Hepatic stellate cell (primary cell): ENCODE data around the gene ZNF594.
"Not testable (repeated sequence)": the region's sequence is repeated elsewhere in the genome, so short reads cannot be mapped to it uniquely, and the experiment has no call there.

Source experiments
- DNase-seq: peaks from one replicate; pipeline ENCODE4 v3.0.0; 2011; ENCODE audit warnings: low spot score

The ZNF594 gene

DNA sequence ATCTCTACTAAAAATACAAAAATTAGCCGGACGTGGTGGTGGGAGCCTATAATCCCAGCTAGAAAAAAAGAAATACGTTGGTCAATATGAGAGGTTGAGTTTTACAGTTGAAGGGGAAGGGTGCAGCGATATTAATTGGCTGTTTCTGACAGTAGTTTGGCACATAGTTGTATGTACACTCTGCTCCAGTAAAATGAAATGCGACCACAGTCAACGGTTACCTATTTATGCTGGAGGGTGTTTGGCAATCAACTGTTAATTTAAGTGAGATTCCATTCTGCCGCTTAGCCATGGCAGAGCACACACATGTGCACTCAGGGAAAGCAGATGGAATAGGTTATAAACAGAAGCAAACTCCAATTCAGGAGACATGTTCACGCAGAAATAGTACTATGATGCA is 9.3 kb upstream of the ZNF594 start:
- no peak for DNase-seq

DNA sequence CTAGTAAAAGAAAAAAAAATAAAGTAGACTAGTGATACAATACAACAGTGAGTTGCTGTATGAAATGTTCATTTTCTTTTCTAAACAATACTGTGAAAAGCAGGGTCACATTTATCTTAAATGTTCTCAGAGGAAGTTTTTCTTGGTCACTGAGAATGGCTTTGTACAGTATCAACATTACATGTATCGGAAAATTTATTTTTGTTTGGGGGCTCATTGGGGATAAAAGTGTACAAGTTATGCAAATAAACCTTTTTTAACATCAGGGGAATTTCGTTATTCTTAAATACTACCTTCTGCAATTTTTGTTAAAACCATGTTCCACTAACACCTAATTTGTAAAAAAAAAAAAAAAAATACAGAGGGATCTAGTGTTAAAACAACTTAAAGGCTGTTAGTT is 8.7 kb upstream of the ZNF594 start:
- DNase-seq, result no peak

DNA sequence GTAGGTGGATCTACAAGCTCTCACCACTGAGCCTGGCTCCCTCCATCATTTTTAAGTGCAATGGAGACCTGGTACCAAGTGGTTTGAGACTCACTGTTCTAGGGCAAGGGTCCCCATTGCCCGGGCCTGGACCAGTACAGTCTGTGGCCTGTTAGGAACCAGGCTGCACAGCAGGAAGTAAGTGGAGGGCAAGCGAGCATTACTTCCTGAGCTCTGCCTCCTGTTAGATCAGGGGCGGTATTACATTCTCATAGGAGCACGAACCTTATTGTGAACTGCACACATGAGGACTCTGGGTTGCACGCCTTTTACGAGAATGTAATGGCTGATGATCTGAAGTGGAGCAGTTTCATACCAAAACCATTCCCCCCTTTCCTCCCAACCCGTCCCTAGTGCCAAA is 6.8 kb upstream of the ZNF594 start:
- no peak for DNase-seq

GRCh38 chr17:5194346-5194745 is 2.7 kb upstream of the ZNF594 start:
- DNase-seq, result peak; percentile 8

GRCh38 chr17:5184288-5184687 is 7.4 kb downstream of the ZNF594 start:
- no peak for DNase-seq

GRCh38 chr17:5183410-5183793 is 8.3 kb downstream of the ZNF594 start:
- no peak for DNase-seq

GRCh38 chr17:5182597-5183409 is 8.9 kb downstream of the ZNF594 start:
- no peak for DNase-seq

- no peak for DNase-seq
Measured at GRCh38 chr17:5181509-5182305, 10.0 kb downstream of the ZNF594 start.

DNA sequence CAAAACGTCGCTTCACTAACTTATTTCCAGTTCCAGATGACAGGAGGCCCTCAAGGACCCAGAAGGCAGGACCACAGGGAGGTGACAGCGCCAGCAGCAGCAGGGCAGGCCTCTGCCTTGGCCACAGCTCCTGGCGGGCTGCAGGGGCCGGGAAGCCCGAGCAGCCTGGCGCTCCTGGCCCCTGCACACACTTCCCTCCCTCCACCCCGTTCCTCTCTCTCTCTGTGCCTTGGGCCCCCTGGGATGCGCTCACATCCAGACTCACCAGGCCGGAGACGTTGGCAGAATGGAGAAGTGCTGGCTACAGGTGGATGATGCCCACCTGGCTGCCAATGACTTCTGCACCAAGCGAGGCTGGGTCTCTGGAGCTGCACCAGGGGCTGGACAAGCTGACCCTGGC is 12.7 kb downstream of the ZNF594 start:
- no peak for DNase-seq

DNA sequence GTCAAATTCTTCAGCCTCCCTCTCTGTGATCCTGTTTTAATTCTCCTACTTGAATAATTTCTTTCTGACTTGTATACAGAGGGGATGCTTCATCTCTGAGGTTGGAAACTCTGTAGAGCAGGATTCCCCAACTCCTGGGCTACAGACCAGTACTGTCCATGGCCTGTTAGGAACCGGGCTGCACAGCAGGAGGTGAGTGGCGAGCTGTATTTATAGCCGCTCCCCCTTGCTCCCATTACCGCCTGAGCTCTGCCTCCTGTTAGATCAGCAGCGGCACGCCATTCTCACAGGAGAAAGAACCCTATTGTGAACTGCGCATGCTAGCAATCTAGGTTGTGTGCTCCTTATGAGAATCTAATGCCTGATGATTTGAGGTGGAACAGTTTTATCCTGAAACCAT is 16.6 kb downstream of the ZNF594 start:
- DNase-seq, result not testable (repeated sequence)

DNA sequence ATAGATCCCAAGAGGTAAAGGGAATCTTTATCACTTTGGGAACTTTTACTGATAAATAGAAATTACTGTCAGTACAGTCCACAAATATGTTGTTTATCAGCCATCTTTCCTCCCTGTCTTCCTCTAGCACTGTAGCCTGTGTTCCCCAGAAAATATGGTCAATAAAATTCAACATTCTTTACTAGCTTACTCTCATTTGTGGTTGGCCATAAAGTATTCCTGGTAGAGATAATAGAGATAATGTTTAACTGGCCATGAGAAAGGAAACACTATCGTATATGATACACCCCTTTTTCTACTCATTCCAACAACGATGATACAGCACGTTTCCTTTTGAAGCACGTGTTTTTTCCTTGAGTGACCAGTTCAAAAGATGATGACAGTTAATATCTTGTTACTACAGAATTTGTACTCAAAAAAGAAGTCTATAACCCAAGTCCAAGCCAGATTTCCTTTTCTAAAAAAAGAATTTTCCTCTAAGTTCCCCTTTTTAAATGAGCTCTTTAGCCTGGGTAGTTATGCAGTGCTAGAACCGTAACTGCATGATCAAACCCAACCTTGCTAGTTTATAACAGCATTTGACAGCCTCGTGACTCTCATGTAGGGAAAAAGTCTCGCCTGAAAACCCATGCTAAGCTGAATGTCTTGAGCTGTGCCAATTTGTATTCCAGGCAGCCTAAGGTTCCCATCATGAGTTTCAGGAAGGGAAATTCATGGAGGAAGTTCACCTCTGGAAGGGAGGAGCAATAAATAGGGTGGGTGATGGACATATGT is 25.7 kb downstream of the ZNF594 start:
- DNase-seq, result not testable (repeated sequence)

DNA sequence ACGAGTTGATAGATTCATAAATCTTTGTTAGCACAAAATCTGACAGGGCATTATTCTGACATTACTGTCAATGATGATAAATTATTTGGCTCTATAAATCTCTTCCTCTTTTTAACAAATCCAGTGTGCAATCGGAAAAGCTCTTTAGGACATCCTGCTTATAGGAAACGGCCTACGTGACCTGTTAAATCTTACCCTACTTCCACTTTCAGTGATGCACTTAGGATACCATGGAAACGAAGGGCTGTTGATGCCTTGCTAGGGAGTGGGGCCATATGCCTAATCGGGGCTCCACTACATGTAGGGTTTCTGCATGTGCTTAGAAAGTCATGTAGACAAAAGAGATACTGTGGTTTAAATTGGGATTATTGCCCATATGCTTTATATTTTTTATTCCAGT is 27.2 kb downstream of the ZNF594 start:
- DNase-seq, result no peak

DNA sequence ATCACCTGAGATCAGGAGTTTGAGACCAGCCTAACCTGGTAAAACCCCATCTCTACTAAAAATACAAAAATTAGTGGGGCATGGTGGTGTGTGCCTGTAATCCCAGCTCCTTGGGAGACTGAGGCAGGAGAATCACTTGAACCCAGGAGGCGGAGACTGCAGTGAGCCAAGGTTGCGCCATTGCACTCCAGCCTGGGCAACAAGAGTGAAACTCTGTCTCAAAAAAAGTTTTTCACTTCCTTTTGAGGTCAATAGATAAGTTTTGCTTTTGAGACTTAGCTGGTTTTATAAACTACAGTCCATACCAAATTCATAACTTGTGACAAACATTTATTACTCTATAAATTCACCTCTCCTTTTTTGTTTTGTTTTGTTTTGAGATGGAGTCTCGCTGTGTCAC is 29.9 kb downstream of the ZNF594 start:
- DNase-seq, result not testable (repeated sequence)

GRCh38 chr17:5160702-5161101 is 31.0 kb downstream of the ZNF594 start:
- not testable (repeated sequence) for DNase-seq

DNA sequence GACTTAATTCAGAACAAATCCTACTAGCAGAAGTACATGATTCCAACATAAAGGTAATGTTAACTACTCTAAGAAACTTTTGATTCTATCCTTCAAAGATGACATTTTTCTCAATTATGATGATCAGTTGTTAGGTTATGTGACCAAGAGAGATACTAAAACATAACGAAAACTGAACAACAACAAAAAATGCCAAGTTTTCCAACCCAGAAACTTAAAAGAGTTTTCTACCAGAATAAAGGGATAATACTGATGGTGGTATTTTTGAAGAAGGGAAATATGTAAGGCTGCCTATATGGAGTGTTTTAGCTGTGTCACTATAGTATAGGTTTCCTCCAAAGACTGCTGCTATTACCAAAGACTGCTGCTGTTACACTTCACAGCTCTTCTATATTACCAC is 45.5 kb downstream of the ZNF594 start:
- DNase-seq, result not testable (repeated sequence)

DNA sequence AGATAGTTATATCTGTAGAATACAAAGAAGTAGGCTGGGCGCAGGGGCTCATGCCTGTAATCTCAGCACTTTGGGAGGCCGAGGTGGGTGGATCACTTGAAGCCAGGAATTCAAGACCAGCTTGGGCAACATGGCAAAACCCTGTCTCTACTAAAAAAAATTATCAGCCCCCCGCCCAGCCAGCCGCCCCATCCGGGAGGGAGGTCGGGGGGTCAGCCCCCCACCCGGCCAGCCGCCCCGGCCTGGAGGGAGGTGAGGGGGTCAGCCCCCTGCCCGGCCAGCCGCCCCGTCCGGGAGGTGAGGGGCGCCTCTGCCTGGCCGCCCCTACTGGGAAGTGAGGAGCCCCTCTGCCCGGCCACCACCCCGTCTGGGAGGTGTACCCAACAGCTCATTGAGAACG is 48.8 kb downstream of the ZNF594 start:
- not testable (repeated sequence) for DNase-seq

- DNase-seq, result no peak
Measured at GRCh38 chr17:5139458-5139732, 52.3 kb downstream of the ZNF594 start.

GRCh38 chr17:5138616-5139457 is 52.8 kb downstream of the ZNF594 start:
- no peak for DNase-seq

GRCh38 chr17:5138198-5138544 is 53.5 kb downstream of the ZNF594 start:
- DNase-seq, result not testable (repeated sequence)

DNA sequence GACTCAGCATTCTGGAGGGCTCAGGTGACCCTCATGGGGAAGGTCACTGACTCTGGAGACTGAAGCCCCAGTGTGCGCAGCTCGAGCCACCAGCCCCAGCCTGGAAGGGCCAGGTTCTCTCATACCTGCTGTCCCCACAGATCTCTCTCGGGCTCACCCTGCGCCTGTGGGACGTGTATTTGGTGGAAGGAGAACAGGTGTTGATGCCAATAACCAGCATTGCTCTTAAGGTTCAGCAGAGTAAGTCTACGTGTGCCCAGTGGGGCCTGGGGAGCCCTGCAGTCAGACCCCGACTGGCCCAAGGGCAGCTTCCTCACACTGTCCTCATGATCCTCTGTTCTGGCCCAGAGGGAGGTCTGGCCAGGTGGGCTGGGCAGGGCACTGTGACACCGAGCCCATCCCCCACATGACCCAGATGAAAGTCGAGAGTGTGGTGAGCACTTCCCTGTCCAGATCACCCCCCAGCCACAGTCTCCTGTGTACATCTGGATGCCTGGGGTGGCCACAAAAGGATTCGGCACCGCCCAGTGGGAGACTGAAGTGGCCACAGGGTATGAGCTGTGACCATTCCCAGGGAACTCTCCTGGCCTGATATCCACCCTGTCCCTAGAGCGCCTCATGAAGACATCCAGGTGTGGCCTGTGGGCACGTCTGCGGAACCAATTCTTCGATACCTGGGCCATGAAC is 54.0 kb downstream of the ZNF594 start:
- DNase-seq, result not testable (repeated sequence)
